Kidney capillary endothelial cell (primary cell): ENCODE results near the gene GDPD3.
"Not testable (repeated sequence)": the region's sequence is repeated elsewhere in the genome, so short reads cannot be mapped to it uniquely, and the experiment has no call there.

Source experiments
- DNase-seq: peaks from one replicate; pipeline ENCODE4 v3.0.0-alpha.2; 2018; ENCODE audit warnings: low spot score

The GDPD3 gene

DNA sequence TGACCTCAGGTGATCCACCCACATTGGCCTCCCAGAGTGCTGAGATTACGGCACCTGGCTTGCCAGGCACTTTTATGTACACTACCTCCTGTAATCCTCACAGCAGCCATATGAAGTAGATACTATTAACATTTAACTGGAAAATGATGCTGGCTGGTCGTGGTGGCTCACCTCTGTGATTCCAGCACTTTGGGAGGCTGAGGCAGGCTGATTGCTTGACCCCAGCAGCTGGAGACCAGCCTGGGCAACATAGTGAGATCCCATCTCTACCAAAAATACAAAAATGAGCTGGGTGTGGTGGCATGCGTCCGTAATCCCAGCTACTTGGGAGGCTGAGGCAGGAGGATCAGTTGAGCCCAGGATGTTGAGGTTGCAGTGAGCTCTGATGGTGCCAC is 11.6 kb upstream of the GDPD3 start:
- no peak for DNase-seq

DNA sequence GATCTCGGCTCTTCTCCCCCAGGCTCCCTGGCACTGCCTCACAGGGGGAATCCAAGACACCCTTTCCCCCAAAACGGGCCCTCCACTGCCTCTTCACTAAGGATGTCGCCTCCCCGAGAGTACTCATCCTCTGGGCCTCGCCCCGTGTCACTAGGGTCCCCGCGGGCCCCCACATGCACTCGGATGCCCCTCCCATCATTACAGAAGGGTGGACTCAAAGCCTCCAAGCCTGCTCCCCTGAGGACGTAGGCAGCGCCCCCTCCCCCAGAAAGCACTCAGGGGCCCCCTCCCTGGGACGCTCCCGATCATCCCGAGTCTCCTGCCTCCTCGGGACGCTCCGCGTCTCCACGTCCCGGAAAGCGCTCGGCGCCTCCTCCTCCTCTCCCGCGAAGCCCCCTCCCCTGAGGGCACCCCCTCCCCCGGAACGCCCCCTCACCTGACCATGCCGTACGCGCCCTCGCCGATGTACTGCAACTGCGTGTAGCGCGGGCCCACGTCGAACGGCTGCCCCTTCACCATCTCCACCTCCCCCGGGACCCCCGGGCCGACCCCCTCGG is 9.3 kb upstream of the GDPD3 start:
- DNase-seq, result no peak

DNA sequence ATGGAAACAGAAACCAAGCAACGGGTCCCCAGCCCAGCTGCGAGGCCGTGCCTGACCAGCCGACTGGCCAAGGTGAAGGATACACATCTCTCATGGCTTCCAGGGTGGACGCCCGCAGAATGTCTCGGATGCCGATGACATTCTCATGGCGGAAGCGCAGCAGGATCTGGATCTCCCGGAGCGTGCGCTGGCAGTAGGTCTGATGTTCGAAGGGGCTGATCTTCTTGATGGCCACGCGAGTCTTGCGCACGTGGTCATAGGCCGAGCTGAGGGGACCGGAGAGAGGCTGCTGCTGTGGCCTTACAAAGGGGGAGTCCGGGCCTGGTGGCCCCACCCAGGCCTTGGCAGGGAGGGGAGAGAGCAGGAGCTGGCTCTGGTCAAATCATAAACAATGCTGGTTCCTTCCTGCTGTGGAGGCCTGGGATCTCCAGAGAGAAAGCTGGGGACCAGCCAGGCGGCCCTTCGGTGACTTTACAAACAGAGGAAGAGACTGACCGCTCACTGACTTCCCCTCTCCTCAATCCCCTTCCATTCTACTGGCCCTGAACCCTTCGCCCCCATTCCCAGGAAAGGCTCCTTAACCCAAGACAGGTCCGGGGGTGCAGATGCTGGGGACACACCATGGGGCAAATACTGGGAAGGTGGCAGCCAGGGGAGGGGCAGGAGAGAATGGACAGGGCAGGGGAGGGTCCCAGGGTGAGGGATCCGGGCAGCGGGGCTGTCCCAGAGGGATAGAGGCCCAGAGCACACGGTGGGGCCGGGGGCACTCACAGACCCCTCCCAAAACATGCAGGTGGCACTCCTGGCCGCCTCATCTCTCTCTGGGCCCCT is 8.6 kb upstream of the GDPD3 start:
- DNase-seq, result peak; percentile 65

DNA sequence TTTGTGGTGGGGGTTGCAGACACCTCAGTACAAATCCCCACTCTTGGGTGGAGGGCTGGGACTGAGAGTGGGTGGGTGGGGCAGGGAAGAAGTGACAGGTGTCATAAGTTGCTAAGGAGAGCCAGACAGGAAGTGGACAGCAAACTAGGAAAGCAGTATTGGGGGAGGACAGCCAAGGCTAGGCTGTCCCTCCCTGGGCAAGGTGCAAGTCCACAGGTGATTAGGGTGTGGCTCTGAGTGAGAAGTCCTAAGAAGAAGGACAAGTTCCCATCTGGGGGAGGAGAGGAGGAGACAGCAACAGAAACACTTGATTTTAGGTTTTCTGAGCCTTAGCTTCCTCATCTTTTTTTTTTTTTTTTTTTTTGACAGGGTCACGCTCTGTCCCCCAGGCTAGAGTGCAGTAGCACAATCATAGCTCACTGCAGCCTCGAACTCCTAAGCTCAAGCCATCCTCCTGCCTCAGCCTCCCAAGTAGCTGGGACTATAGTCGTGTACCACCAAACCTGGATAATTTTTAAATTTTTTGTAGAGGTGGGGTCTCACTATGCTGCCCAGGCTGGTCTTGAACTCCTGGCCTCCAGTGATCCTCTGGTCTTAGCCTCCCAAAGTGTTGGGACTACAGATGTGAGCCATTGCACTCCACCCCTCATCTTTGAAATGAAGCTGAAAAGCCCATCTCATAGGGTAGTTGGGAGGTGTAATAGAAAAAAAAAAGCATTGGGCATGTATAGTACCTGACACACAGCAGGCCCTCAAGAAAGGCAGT is 7.2 kb upstream of the GDPD3 start:
- DNase-seq, result no peak

DNA sequence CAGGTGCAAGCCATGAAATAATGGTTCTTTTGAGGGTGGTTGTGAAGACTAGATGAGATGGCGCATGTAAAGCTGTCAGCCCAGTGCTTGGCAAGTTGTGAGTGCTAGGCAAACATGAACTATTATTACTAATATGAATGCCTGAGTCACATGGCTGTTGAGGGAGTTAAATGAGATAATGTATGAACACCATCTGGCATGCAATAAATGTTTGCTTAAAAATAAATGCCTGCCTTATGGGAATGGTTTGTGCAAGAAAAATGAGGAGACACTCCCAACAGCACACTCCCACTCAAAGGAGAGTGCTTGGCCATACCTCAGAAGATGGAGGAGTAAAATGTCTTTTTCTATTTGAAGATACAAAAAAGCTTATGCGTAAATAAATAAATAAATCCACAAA is 6.1 kb upstream of the GDPD3 start:
- no peak for DNase-seq

DNA sequence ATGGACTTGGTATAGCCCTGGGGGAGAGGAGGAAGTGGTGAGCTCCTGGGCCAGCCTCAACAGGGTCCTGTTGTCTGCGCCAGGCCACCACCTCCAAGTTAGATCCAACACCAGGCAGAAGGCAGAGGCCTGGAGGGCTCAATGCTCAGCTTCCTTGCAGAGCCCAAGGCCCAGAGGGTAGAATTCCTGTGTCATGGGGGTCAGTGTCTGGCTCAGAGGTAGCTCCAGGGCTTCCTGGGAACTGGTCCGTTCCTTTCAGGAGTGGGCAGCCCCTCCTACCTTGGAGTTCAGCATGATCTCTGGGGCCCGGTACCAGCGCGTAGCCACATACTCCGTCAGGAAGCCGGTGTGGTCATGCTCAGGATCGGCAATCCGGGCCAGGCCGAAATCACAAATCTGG is 4.4 kb upstream of the GDPD3 start:
- DNase-seq, result no peak

DNA sequence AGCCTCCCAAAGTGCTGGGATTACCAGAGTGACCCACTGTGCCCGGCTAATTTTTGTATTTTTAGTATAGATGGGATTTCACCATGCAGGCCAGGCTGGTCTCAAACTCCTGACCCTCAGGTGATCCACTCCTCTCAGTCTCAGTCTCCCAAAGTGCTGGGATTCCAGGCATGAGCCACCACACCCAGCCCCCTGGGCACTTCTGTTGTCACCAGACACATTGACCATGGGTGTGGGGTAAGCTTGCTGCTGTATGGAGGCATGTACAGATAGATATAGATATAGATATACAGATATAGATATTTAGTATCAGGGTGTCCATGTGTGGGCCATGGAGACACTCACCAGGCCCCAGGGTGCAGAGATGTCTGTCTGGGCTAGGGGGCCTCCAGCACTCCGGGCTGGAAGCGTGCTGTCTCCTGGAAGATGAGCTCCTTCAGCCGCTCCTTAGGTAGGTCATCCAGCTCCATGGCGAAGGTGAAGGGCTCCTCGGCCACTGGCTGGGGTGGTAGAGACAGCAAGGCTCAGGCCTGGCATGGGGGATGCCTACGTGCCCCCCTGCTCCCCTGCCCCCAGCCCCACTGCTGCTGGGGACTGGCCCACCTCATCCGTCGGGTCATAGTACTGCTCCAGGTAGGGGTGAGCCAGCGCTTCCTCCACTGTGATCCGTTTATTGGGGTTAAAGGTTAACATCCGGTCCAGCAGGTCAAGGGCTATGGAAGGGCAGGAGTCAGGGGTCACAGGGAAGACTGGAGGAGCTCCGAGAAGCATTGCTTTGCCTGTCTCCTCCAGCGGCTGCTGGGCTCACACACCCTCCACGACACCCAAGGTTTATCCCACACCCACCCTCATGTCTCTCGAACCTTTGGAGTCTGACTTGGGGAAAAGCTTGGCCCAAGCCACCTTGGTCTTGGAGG is 3.2 kb upstream of the GDPD3 start:
- no peak for DNase-seq

DNA sequence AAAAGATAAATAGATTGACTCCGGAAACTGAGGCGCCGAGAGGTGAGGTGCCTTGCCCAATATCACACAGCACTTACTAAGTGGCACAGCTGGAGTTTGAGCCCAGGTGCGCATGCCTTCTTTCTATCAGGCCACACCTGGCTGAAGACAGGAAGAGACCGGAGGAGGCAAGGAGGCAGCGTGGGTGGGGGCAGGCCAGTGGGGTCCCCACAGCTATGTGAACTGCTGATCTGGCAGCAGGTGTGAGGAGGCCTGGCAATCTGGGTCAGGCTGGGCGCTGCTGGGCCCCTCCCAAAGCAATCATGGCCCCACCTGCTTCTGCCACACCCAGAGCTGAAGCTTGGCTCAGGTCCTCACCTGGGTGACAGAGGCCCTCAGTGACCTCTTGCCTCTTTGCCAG is 1.9 kb upstream of the GDPD3 start:
- no peak for DNase-seq

DNA sequence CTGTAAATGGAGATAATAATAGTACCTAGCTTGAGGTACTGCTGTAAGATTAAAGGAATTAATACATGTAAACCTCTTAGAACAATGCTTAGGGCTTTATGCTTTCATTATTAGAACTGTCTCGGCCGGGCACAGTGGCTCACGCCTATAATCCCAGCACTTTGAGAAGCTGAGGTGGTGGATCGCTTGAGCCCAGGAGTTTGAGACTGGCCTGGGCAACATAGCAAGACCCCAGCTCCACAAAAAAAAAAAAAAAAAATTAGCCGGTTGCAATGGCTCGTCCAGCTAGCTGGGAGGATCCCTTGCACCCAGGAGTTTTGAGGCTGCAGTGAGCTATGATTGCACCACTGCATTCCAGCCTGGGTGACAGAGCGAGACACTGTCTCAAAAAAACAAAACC is 1.5 kb upstream of the GDPD3 start:
- DNase-seq, result not testable (repeated sequence)

DNA sequence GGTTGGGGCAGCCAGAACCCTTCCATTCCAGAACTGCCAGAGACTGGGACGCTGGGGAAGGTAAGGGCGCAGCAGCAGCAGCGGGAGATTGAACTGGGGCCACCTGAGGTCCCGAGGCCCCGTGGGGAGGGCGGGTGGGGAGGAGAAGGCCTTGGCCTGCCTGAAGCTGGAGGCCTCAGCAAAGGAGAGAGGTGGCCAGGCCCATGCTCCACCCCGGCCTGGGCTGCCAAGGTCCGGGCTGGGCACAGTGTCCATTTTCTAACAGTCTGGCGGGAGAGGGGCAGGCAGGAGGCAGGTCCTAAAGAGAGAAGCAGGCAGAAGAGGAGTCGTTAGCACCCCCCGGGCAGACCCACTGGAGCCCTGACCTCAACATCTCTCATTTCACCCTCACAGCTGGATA is 1.1 kb upstream of the GDPD3 start:
- no peak for DNase-seq

DNA sequence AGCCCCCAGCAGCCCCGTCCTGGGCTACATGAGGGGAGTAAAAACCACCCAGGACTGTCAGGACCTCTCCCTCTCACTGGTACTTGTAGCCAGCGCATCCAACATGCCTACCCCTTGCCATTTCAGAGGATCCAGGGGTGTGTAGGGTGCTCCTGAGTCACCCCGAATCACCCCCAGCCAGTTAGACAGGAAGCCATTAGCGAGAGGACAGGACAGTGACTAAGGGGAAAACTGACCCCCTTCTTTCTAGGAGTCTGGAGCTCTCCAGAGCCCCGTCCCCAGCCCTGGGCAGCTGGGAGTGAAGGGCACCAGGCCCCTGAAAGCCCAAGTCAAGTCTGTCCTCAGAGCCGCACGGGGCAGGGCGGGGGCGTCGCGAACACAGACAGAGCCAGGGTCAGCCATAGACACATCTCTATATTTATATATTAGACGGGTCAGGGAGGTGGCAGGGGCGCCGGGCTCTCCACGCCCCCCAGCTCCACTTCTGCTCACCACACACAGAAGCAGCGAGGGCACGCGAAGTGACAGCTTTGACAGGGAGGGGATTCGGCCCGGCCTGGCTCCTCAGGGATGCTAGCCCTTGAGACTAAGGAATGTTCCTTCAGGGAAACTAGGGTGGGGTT is 485 bp upstream of the GDPD3 start:
- no peak for DNase-seq

DNA sequence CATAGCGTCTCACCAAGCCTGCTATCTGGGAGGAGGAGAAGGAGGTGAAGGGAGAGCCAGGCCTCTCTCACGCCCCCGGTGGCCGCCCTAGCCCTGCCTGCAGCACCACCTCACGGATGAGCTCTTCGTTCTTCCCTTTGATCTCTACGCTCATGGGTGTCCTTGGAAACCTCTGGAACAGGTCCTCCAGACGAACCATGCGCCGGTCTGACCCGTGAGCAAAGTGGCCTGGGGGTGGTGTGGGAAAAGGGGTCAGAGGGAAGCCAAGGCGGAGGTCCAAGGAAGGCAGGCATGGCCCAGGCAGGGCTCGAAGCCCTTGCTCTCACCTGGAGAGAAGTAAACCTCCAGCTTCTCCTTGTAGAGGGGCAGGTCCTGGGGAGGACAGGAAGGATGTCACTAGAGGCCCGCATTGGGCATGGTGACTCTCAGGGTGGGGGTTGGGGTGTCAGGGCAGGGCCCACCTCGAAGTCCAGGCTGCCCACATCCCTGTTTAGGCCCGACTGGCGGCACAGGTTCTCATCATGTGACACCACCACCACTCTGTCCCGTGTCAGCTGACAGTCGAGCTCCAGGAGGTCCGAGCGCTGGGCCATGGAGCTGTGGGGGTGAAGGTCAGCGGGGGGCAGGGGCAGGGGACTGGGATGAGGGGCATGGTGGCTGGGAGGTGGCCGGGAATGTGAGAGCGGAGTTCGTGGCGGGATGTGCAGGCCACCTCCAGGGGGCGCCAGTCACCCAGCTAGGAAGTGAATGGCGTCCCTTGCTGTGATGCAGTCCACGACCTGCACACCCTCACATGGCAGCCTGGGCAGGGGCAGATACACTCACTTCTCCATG is 923 bp downstream of the GDPD3 start:
- DNase-seq, result peak; percentile 21

DNA sequence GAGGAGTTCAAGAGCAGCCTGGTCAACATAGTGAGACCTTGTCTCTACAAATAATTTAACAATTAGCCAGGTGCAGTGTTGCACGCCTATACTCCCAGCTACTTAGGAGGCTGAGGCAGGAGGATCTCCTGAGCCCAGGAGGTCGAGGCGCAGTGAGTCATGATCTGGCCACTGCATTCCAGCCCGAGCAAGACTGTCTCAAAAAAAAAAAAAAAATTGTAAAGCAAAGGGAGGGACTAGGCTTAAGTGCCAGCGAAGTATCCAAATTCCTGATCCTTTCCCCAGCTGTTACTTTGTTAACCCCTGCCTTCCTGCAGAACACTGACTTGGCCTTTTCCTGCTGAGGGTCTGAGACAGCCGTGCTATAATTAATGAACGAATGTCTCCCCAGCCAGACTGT is 2.7 kb downstream of the GDPD3 start:
- no peak for DNase-seq

DNA sequence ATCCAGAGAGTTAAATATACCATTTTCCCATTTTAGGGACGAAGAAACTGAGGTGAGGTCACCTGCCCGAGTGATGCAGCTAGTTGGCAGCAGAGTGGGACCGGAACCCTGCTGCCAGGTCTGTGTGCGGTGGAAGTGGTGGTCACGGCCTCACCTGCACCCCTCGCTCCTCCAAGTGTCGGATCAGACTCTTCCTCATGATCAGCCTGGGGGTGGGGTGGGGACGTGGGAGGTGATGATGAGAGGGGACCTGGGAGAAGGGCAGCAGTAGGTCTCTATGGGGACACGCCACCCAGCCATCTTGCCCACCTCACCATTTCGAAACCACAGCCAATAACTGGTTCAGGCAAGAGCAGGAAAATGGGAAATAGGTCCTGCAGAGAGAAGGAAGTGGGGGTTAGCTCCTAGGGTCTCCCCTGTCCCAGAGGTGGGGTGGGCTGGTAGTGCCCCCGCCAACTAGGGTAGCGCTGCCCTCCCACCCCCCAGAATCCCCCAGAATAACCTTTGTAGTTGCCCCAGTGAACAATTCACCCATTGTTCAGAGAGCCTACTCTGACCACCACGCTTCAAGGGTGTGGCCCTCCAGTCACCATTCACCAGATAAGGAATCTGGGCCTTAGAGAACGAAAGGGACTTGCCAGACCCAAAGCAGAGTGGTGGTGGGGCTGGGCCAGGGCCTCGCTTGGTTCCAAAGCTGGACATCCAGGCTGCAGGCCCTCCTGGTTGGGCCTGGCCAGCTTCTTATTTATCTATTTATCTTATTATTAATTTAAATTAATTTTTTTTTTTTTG is 5.1 kb downstream of the GDPD3 start:
- DNase-seq, result no peak

DNA sequence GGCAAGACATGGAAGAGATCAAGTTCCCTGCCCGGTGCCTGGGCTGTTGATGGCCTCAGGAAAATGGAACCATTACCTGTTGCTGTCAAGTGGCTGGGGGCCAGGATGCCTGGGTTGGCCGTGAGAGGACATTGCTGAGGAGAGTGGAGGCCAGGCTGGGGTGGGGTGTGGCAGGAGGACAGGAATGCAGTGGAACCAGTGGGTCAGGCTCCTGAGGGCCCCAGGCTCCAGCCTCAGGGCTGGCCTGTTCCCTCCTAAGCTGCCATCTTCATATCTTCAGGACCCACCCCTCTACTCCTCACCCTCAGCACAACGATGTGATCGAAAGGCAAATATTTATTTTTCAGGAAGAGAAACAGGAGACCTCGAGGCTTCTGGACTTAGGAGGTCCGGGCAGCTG is 8.8 kb downstream of the GDPD3 start:
- DNase-seq, result no peak

DNA sequence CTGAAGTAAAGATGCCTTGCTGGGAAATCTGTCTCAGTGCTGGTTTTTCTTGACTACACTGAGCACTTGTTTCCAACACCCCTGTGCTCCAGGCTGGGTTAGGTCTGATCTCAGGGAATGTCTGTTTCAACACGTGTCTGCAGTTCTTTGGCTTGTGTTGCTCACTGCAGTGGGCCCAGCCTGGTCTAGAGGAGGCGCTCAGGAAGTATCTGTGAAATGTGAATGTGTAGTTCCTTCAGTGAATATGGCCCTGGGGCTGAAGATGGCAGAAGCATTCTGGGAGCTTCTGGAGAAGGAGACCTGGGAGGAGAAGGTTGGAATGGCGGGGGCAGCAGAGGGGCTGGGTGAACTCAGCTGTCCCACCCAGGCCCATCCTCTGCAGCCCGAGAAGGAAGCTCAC is 9.2 kb downstream of the GDPD3 start:
- no peak for DNase-seq

DNA sequence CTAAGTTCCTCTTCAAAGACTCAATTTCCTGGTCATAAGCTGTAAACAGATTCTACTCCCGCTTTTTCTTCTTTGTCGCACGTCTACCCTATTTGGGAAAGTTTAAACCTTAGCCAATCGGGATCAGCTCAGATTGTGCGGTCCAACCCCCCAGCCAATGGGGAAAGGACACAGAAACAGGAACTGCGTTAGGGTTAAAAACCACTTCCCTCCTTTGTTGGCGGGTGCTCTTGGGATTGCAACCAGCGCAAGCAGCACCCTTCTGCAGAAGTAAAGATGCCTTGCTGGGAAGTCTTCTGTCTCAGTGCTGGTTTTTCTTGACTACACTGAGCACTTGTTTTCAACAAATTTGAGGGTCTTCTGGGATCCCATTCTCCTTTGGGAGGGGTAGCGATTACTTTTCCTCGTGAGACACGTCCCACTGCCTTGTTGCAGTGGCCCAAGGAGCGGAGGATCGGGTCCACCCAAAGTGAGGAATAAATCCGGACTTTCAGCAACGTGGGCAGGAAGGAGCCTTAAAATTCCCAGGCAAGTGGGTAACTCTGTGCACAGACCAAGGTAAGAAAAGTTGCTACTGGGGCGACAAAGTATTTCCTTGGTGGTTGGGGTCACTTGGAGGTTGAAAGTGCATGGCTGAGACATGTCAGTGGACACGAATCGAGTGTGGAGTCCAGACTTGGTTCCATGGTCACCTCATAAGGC is 16.3 kb downstream of the GDPD3 start:
- no peak for DNase-seq

DNA sequence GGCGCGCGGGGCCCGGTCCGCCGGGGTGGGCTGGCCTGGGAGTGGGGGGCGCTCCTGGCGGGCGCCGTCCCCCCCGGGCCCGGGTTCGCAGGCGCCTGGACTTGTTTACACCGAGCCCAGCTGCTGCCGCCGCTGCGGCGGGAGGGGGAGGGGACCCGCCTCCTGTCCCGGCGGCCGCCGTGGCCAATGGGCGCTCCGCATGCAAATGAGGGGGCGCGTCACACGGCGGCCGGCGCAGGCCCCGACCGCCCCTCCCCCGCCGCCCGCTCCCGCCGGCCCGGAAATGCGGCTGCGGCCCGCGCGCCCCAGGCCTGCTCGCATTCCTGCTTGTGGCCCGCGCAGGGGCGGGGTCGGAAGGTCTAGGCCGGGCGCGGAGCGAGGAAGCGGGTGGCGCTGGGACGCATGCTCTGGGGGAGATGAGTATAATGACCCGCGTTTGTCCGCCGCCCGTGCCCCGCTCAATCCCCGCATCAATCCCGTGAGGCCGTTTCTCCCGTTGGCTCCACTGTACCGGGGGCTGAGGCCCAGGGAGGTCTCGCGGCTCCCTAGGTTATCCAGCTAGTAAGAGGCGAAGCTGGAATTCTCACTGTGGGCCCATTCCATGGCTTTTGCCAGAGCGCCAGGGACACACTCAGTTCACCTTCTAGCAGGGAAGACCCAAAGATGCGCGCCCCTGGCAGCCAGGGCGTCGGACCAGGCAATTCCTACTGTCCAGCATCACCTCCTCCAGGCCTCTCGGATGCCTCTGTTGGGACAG is 17.1 kb downstream of the GDPD3 start, which contains the start of gene YPEL3:
TSS of gene YPEL3 (minus strand) at position 109 of the 757 bp plus-strand sequence. CDS start 731 bp downstream, outside the sequence.
- peak; percentile 84 for DNase-seq
